ENCODE data around the gene TFDP2.
A peak's percentile ranks its signal among the peaks of the same experiment; 100 is the strongest.
"Not testable (repeated sequence)": the region's sequence is repeated elsewhere in the genome, so short reads cannot be mapped to it uniquely, and the experiment has no call there.

Gene TFDP2

GRCh38 chr3:142026333-142026732 lies 123.0 kb downstream of the TFDP2 start:
- Histone ChIP-seq H3K36me3 (ENCODE audit: control insufficient read depth, insufficient read depth, low read length) (no peaks in the 10 kb centered on the region), H3K9me3 (ENCODE audit: control insufficient read depth, low read length) (no peaks in the 10 kb centered on the region), H3K27ac (ENCODE audit: insufficient read depth, low read depth, low read length, poor library complexity, severe bottlenecking) (no peak overlapping the region), H3K27me3 (ENCODE audit: control insufficient read depth, insufficient read depth, low read length, poor library complexity, severe bottlenecking) (no peaks in the 10 kb centered on the region), H3K4me1 (ENCODE audit: control insufficient read depth, insufficient read depth, low read length) (no peaks in the 10 kb centered on the region), H3K4me3 (ENCODE audit: insufficient read depth, low read depth, low read length) (peak overlapping the region; percentile 51)
- WGBS, 2 experiments, result 76 to 100% methylated on average over 1 to 2 of the region's 2 CpGs

GRCh38 chr3:142022381-142022780 lies 127.0 kb downstream of the TFDP2 start:
- WGBS, 2 experiments, result 100% methylated on average over 1 of the region's 1 CpG; no CpG with 5 or more reads in 1 of the 2 experiments

GRCh38 chr3:142021127-142021526 lies 128.2 kb downstream of the TFDP2 start:
- Histone ChIP-seq H3K27ac (ENCODE audit: insufficient read depth, low read depth, low read length, poor library complexity, severe bottlenecking) (no peak overlapping the region), H3K4me1 (ENCODE audit: control insufficient read depth, insufficient read depth, low read length) (no peaks in the 10 kb centered on the region), H3K36me3 (ENCODE audit: control insufficient read depth, insufficient read depth, low read length) (peaks cover 3% of the 10 kb centered on the region), H3K4me3 (ENCODE audit: insufficient read depth, low read depth, low read length) (no peak overlapping the region), H3K9me3 (ENCODE audit: control insufficient read depth, low read length) (no peaks in the 10 kb centered on the region), H3K27me3 (ENCODE audit: control insufficient read depth, insufficient read depth, low read length, poor library complexity, severe bottlenecking) (no peaks in the 10 kb centered on the region)
- WGBS, 2 experiments, result 91 to 94% methylated on average over 2 of the region's 2 CpGs

More at GRCh38 chr3:142022381-142022780, 127.0 kb downstream of the TFDP2 start:
- H3K9me3 ChIP-seq (ENCODE audit: control insufficient read depth, low read length), result no peaks in the 10 kb centered on the region
- H3K27ac ChIP-seq (ENCODE audit: insufficient read depth, low read depth, low read length, poor library complexity, severe bottlenecking), result no peak overlapping the region
- no peaks in the 10 kb centered on the region for H3K4me1 ChIP-seq (ENCODE audit: control insufficient read depth, insufficient read depth, low read length)
- H3K4me3 ChIP-seq (ENCODE audit: insufficient read depth, low read depth, low read length), result no peak overlapping the region
- H3K36me3 ChIP-seq (ENCODE audit: control insufficient read depth, insufficient read depth, low read length), result peaks cover 3% of the 10 kb centered on the region
- no peaks in the 10 kb centered on the region for H3K27me3 ChIP-seq (ENCODE audit: control insufficient read depth, insufficient read depth, low read length, poor library complexity, severe bottlenecking)

- WGBS, 2 experiments, result 94 to 100% methylated on average over 2 of the region's 2 CpGs
- H3K36me3 ChIP-seq (ENCODE audit: control insufficient read depth, insufficient read depth, low read length), result peaks cover 3% of the 10 kb centered on the region
- H3K27me3 ChIP-seq (ENCODE audit: control insufficient read depth, insufficient read depth, low read length, poor library complexity, severe bottlenecking), result no peaks in the 10 kb centered on the region
- no peaks in the 10 kb centered on the region for H3K4me1 ChIP-seq (ENCODE audit: control insufficient read depth, insufficient read depth, low read length)
- H3K27ac ChIP-seq (ENCODE audit: insufficient read depth, low read depth, low read length, poor library complexity, severe bottlenecking), result no peak overlapping the region
- no peaks in the 10 kb centered on the region for H3K9me3 ChIP-seq (ENCODE audit: control insufficient read depth, low read length)
- no peak overlapping the region for H3K4me3 ChIP-seq (ENCODE audit: insufficient read depth, low read depth, low read length)
Measured at GRCh38 chr3:142019794-142020320, 129.5 kb downstream of the TFDP2 start.

- H3K27me3 ChIP-seq (ENCODE audit: control insufficient read depth, insufficient read depth, low read length, poor library complexity, severe bottlenecking), result no peaks in the 10 kb centered on the region
- 94% methylated on average over 2 of the region's 2 CpGs; no CpG with 5 or more reads in 1 of the 2 experiments for WGBS, 2 experiments
Measured at GRCh38 chr3:142013993-142014392, 135.4 kb downstream of the TFDP2 start.

GRCh38 chr3:142013326-142013980 lies 135.9 kb downstream of the TFDP2 start:
- Histone ChIP-seq H3K9me3 (ENCODE audit: control insufficient read depth, low read length) (no peaks in the 10 kb centered on the region), H3K36me3 (ENCODE audit: control insufficient read depth, insufficient read depth, low read length) (no peaks in the 10 kb centered on the region), H3K27ac (ENCODE audit: insufficient read depth, low read depth, low read length, poor library complexity, severe bottlenecking) (no peak overlapping the region), H3K4me3 (ENCODE audit: insufficient read depth, low read depth, low read length) (no peak overlapping the region), H3K4me1 (ENCODE audit: control insufficient read depth, insufficient read depth, low read length) (no peaks in the 10 kb centered on the region), H3K27me3 (ENCODE audit: control insufficient read depth, insufficient read depth, low read length, poor library complexity, severe bottlenecking) (no peaks in the 10 kb centered on the region)
- 93 to 100% methylated on average over 2 of the region's 2 CpGs for WGBS, 2 experiments

More at GRCh38 chr3:142013993-142014392, 135.4 kb downstream of the TFDP2 start:
- Histone ChIP-seq H3K27ac (ENCODE audit: insufficient read depth, low read depth, low read length, poor library complexity, severe bottlenecking) (no peak overlapping the region), H3K4me3 (ENCODE audit: insufficient read depth, low read depth, low read length) (no peak overlapping the region), H3K4me1 (ENCODE audit: control insufficient read depth, insufficient read depth, low read length) (no peaks in the 10 kb centered on the region), H3K36me3 (ENCODE audit: control insufficient read depth, insufficient read depth, low read length) (no peaks in the 10 kb centered on the region), H3K9me3 (ENCODE audit: control insufficient read depth, low read length) (no peaks in the 10 kb centered on the region)

GRCh38 chr3:142009029-142009428 lies 140.3 kb downstream of the TFDP2 start:
- no peaks in the 10 kb centered on the region for H3K4me1 ChIP-seq (ENCODE audit: control insufficient read depth, insufficient read depth, low read length)
- no peaks in the 10 kb centered on the region for H3K27me3 ChIP-seq (ENCODE audit: control insufficient read depth, insufficient read depth, low read length, poor library complexity, severe bottlenecking)
- H3K27ac ChIP-seq (ENCODE audit: insufficient read depth, low read depth, low read length, poor library complexity, severe bottlenecking), result no peak overlapping the region
- H3K4me3 ChIP-seq (ENCODE audit: insufficient read depth, low read depth, low read length), result no peak overlapping the region
- WGBS, 2 experiments, result 95 to 100% methylated on average over 1 of the region's 1 CpG
- H3K36me3 ChIP-seq (ENCODE audit: control insufficient read depth, insufficient read depth, low read length), result peaks cover 6% of the 10 kb centered on the region
- H3K9me3 ChIP-seq (ENCODE audit: control insufficient read depth, low read length), result no peaks in the 10 kb centered on the region

- no peak overlapping the region for H3K4me3 ChIP-seq (ENCODE audit: insufficient read depth, low read depth, low read length)
- H3K27ac ChIP-seq (ENCODE audit: insufficient read depth, low read depth, low read length, poor library complexity, severe bottlenecking), result no peak overlapping the region
- no peaks in the 10 kb centered on the region for H3K4me1 ChIP-seq (ENCODE audit: control insufficient read depth, insufficient read depth, low read length)
- 92% methylated on average over 8 of the region's 8 CpGs for WGBS, 2 experiments
- H3K36me3 ChIP-seq (ENCODE audit: control insufficient read depth, insufficient read depth, low read length), result peaks cover 6% of the 10 kb centered on the region
- no peaks in the 10 kb centered on the region for H3K27me3 ChIP-seq (ENCODE audit: control insufficient read depth, insufficient read depth, low read length, poor library complexity, severe bottlenecking)
- H3K9me3 ChIP-seq (ENCODE audit: control insufficient read depth, low read length), result no peaks in the 10 kb centered on the region
Measured at GRCh38 chr3:142007710-142008399, 141.5 kb downstream of the TFDP2 start.

GRCh38 chr3:142004957-142005356 lies 144.4 kb downstream of the TFDP2 start:
- not testable (repeated sequence) for H3K4me3 ChIP-seq (ENCODE audit: insufficient read depth, low read depth, low read length); H3K36me3 ChIP-seq (ENCODE audit: control insufficient read depth, insufficient read depth, low read length)

GRCh38 chr3:142004025-142004424 lies 145.3 kb downstream of the TFDP2 start:
- Histone ChIP-seq H3K9me3 (ENCODE audit: control insufficient read depth, low read length) (no peaks in the 10 kb centered on the region), H3K27me3 (ENCODE audit: control insufficient read depth, insufficient read depth, low read length, poor library complexity, severe bottlenecking) (no peaks in the 10 kb centered on the region), H3K36me3 (ENCODE audit: control insufficient read depth, insufficient read depth, low read length) (peaks cover 10% of the 10 kb centered on the region), H3K4me1 (ENCODE audit: control insufficient read depth, insufficient read depth, low read length) (no peaks in the 10 kb centered on the region), H3K27ac (ENCODE audit: insufficient read depth, low read depth, low read length, poor library complexity, severe bottlenecking) (no peak overlapping the region), H3K4me3 (ENCODE audit: insufficient read depth, low read depth, low read length) (no peak overlapping the region)

More at GRCh38 chr3:142004957-142005356, 144.4 kb downstream of the TFDP2 start:
- not testable (repeated sequence) for H3K9me3 ChIP-seq (ENCODE audit: control insufficient read depth, low read length); H3K27me3 ChIP-seq (ENCODE audit: control insufficient read depth, insufficient read depth, low read length, poor library complexity, severe bottlenecking); H3K4me1 ChIP-seq (ENCODE audit: control insufficient read depth, insufficient read depth, low read length); H3K27ac ChIP-seq (ENCODE audit: insufficient read depth, low read depth, low read length, poor library complexity, severe bottlenecking)
- WGBS, 2 experiments, result 92 to 94% methylated on average over 7 of the region's 7 CpGs

Data from ectodermal cell (in vitro differentiated cells).